ENCODE data around the gene TMSB10.

DNA sequence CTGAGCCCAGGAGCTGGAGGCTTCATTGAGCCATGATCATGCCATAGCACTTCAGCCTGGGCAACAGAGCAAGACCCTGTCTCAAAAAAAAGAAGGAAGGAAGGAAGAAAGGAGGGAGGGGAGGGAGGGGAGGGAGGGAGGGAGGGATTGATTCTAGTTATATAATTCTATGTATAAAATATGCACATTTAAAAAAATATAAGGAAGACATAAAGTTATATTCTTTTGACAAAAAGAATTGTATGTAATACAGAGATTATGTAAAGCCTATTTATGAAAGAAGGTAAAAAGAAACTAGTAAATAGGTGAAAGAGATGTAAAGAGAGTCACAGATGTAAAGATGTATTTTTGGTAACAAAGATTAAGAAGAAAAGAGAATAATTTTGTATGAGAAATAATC, 17.6 kb downstream of the TMSB10 start:
- TF ChIP-seq, protein P1, sequence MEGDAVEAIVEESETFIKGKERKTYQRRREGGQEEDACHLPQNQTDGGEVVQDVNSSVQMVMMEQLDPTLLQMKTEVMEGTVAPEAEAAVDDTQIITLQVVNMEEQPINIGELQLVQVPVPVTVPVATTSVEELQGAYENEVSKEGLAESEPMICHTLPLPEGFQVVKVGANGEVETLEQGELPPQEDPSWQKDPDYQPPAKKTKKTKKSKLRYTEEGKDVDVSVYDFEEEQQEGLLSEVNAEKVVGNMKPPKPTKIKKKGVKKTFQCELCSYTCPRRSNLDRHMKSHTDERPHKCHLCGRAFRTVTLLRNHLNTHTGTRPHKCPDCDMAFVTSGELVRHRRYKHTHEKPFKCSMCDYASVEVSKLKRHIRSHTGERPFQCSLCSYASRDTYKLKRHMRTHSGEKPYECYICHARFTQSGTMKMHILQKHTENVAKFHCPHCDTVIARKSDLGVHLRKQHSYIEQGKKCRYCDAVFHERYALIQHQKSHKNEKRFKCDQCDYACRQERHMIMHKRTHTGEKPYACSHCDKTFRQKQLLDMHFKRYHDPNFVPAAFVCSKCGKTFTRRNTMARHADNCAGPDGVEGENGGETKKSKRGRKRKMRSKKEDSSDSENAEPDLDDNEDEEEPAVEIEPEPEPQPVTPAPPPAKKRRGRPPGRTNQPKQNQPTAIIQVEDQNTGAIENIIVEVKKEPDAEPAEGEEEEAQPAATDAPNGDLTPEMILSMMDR (optimal IDR thresholded peaks at IDR 0.05 in 1 of 3, IDR thresholded peaks at IDR 0.05 in 1 of 3, conservative IDR thresholded peaks at IDR 0.05 in 1 of 3; ENCODE audit: extremely low read depth in 1 of 3, insufficient read depth in 2 of 3, low read length in 3 of 3), result no peak
- TF ChIP-seq EZH2 (IDR thresholded peaks at IDR 0.05; ENCODE audit: low read length), result no peak

Data from keratinocyte (primary cell).